Uterus (tissue), 2 donors: ENCODE results near the gene ARSG.

ENCODE experiments used
- CTCF ChIP-seq, 4 experiments: fragments of 200-600 bp in 2 of 4; fragments of 450-650 bp in 2 of 4; sonication (generic) in 2 of 4; IDR thresholded peaks; one replicate each; pipeline ENCODE4 v1.5.1; 2016 to 2019; ENCODE audit warnings: antibody characterized with exemption in 4 of 4, mild to moderate bottlenecking in 2 of 4, moderate library complexity in 1 of 4
- POLR2A ChIP-seq, 2 donors: fragments of 450-650 bp; IDR thresholded peaks; one replicate each; pipeline ENCODE4 v1.6.1; 2016; ENCODE audit warnings: antibody characterized with exemption in 2 of 2, mild to moderate bottlenecking in 1 of 2, moderate library complexity in 1 of 2

- TF ChIP-seq POLR2A (IDR thresholded peaks at IDR 0.05) = no peak
- TF ChIP-seq CTCF (IDR thresholded peaks at IDR 0.05) = no peak
These were observed 35.4 kb downstream of the ARSG start for GRCh38 chr17:68326681-68327080.
